Hepatocyte (in vitro differentiated cells): ENCODE data around the gene PHF21B. TPM values are rescaled to one million over a fixed set of nuclear protein-coding genes. Genes with fewer than 3 reads are reported as not detected.

ENCODE experiments used
- DNase-seq: peaks from one replicate; pipeline ENCODE4 v3.0.0-alpha.2; 2016; ENCODE audit warnings: low spot score
- H2AFZ ChIP-seq: fragments of 200-600 bp; sonication (generic); 2 replicates; pipeline ENCODE4 v1.6.0; 2016; ENCODE audit warnings: antibody characterized with exemption, mild to moderate bottlenecking
- H3K27ac ChIP-seq: fragments of 200-600 bp; sonication (generic); 2 replicates; pipeline ENCODE4 v1.5.1; 2016; ENCODE audit warnings: mild to moderate bottlenecking
- H3K27me3 ChIP-seq: fragments of 200-600 bp; sonication (generic); 2 replicates; pipeline ENCODE4 v1.6.1; 2016
- H3K36me3 ChIP-seq: fragments of 200-600 bp; sonication (generic); replicated peaks from 2 replicates; pipeline ENCODE4 v1.5.1; 2016; ENCODE audit warnings: low read depth; ENCODE audit not compliant: insufficient read depth
- H3K4me1 ChIP-seq: fragments of 200-600 bp; sonication (generic); 2 replicates; pipeline ENCODE4 v1.5.1; 2016; ENCODE audit warnings: mild to moderate bottlenecking, moderate library complexity; ENCODE audit not compliant: insufficient read depth
- H3K4me2 ChIP-seq: fragments of 200-600 bp; sonication (generic); 2 replicates; pipeline ENCODE4 v1.6.0; 2016
- H3K4me3 ChIP-seq: fragments of 200-600 bp; sonication (generic); 2 replicates; pipeline ENCODE4 v1.5.1; 2016; ENCODE audit warnings: mild to moderate bottlenecking
- H3K79me2 ChIP-seq: fragments of 200-600 bp; sonication (generic); 2 replicates; pipeline ENCODE4 v1.6.0; 2017; ENCODE audit warnings: mild to moderate bottlenecking
- H3K9me2 ChIP-seq: fragments of 200-600 bp; sonication (generic); replicated peaks from 2 replicates; pipeline ENCODE4 v1.6.0; 2017; ENCODE audit warnings: mild to moderate bottlenecking; ENCODE audit not compliant: insufficient read depth
- H3K9me3 ChIP-seq: fragments of 200-600 bp; sonication (generic); 2 replicates; pipeline ENCODE4 v1.5.1; 2016; ENCODE audit warnings: low read depth, mild to moderate bottlenecking
- H4K20me1 ChIP-seq: fragments of 200-600 bp; sonication (generic); 2 replicates; pipeline ENCODE4 v1.6.0; 2016; ENCODE audit warnings: mild to moderate bottlenecking; ENCODE audit not compliant: insufficient read depth, poor library complexity, severe bottlenecking
- CTCF ChIP-seq: fragments of 200-600 bp; sonication (generic); IDR thresholded peaks from 2 replicates; pipeline ENCODE4 v1.5.1; 2016; ENCODE audit warnings: antibody characterized with exemption, mild to moderate bottlenecking; ENCODE audit not compliant: poor library complexity
- EZH2 ChIP-seq: fragments of 200-600 bp; sonication (generic); IDR thresholded peaks from 2 replicates; pipeline ENCODE4 v1.6.1; 2016; ENCODE audit warnings: antibody characterized with exemption, mild to moderate bottlenecking, borderline replicate concordance
- EZH2phosphoT487 ChIP-seq: fragments of 200-600 bp; sonication (generic); IDR thresholded peaks from one replicate; pipeline ENCODE4 v1.6.1; 2018; ENCODE audit warnings: antibody characterized with exemption, mild to moderate bottlenecking, low read depth, moderate library complexity; ENCODE audit not compliant: unreplicated experiment, severe bottlenecking
- WGBS: methylation state at CpG from one replicate; pipeline ENCODE4 v1.1.6; 2016; ENCODE audit warnings: low lambda C conversion rate; ENCODE audit errors: missing lambda C conversion rate; 5-methylcytosine and 5-hydroxymethylcytosine counted together
- polyA plus RNA-seq: library from polyadenylated mRNA; unstranded; fragments of >200 nt; fragmentation: Nextera tagmentation; extraction: Ambion mirVana; gene quantifications from 2 replicates; pipeline ENCODE4 v1.2.1, GENCODE V29; 2016
- total RNA-seq: library from RNA; depleted of rRNA; stranded (reverse); fragments of >200 nt; gene quantifications from 2 replicates; pipeline ENCODE4 v1.2.3, GENCODE V29; 2014

Gene PHF21B
- total and polyA plus RNA-seq, 2 experiments from 2014 or later = 0.86 to 1.9 TPM

- no peak overlapping the region for H3K4me3 ChIP-seq
- H3K9me3 ChIP-seq = no peaks in the 10 kb centered on the region
- no peak for TF ChIP-seq CTCF
- H3K4me1 ChIP-seq = peaks cover 7% of the 10 kb centered on the region
- no peak overlapping the region for H2AFZ ChIP-seq
- DNase-seq = no peak
- WGBS = 95% methylated on average over 10 of the region's 14 CpGs
- no peaks in the 10 kb centered on the region for H3K79me2 ChIP-seq
- H3K27ac ChIP-seq = no peak overlapping the region
- H3K36me3 ChIP-seq = no peaks in the 10 kb centered on the region
- no peaks in the 10 kb centered on the region for H3K9me2 ChIP-seq
- H3K27me3 ChIP-seq = peaks cover 3% of the 10 kb centered on the region
- H3K4me2 ChIP-seq = no peak overlapping the region
- H4K20me1 ChIP-seq = peaks cover 4% of the 10 kb centered on the region
Observed at GRCh38 chr22:44995715-44996114, 14.1 kb downstream of the PHF21B start.

GRCh38 chr22:44995105-44995514 is 14.7 kb downstream of the PHF21B start:
- peaks cover 3% of the 10 kb centered on the region for H3K27me3 ChIP-seq
- no peak overlapping the region for H3K4me3 ChIP-seq
- H3K4me1 ChIP-seq = peaks cover 7% of the 10 kb centered on the region
- no peaks in the 10 kb centered on the region for H3K9me2 ChIP-seq
- DNase-seq = peak; percentile 49
- H3K9me3 ChIP-seq = no peaks in the 10 kb centered on the region
- TF ChIP-seq EZH2 = no peak
- no peak for TF ChIP-seq EZH2phosphoT487
- TF ChIP-seq CTCF = no peak
- WGBS = 10% methylated on average over 7 of the region's 7 CpGs
- H3K27ac ChIP-seq = no peak overlapping the region
- H3K36me3 ChIP-seq = no peaks in the 10 kb centered on the region
- H2AFZ ChIP-seq = no peak overlapping the region
- H3K79me2 ChIP-seq = no peaks in the 10 kb centered on the region
- no peak overlapping the region for H3K4me2 ChIP-seq
- peaks cover 4% of the 10 kb centered on the region for H4K20me1 ChIP-seq

GRCh38 chr22:44994399-44995104 is 15.3 kb downstream of the PHF21B start:
- Histone ChIP-seq H3K4me1 (peaks cover 7% of the 10 kb centered on the region), H2AFZ (no peak overlapping the region), H4K20me1 (peaks cover 4% of the 10 kb centered on the region), H3K9me3 (no peaks in the 10 kb centered on the region), H3K36me3 (no peaks in the 10 kb centered on the region), H3K27me3 (peaks cover 3% of the 10 kb centered on the region), H3K4me3 (no peak overlapping the region), H3K4me2 (no peak overlapping the region), H3K27ac (no peak overlapping the region), H3K79me2 (no peaks in the 10 kb centered on the region), H3K9me2 (no peaks in the 10 kb centered on the region)
- WGBS = 79% methylated on average over 18 of the region's 19 CpGs
- TF ChIP-seq CTCF (no peak), EZH2phosphoT487 (no peak), EZH2 (no peak)
- DNase-seq = no peak

GRCh38 chr22:44992166-44992565 is 17.6 kb downstream of the PHF21B start:
- TF ChIP-seq EZH2phosphoT487 = no peak
- H3K9me3 ChIP-seq = no peaks in the 10 kb centered on the region
- H3K4me3 ChIP-seq = no peak overlapping the region
- no peaks in the 10 kb centered on the region for H3K79me2 ChIP-seq
- no peak overlapping the region for H3K27ac ChIP-seq
- no peak overlapping the region for H3K4me2 ChIP-seq
- H3K9me2 ChIP-seq = no peaks in the 10 kb centered on the region
- peaks cover 7% of the 10 kb centered on the region for H3K4me1 ChIP-seq
- H4K20me1 ChIP-seq = peaks cover 4% of the 10 kb centered on the region
- WGBS = 95% methylated on average over 13 of the region's 13 CpGs
- H3K36me3 ChIP-seq = no peaks in the 10 kb centered on the region
- no peak overlapping the region for H2AFZ ChIP-seq
- no peak for DNase-seq
- peaks cover 3% of the 10 kb centered on the region for H3K27me3 ChIP-seq
